ENCODE data around the gene CTIF.
"Not testable (repeated sequence)": the region's sequence is repeated elsewhere in the genome, so short reads cannot be mapped to it uniquely, and the experiment has no call there.

The CTIF gene

GRCh38 chr18:48715711-48716361, 177.0 kb downstream of the CTIF start:
- ATAC-seq (no peak), DNase-seq (ENCODE audit: low spot score in 2 of 2) (no peak)
- H3K27ac Mint-ChIP-seq, result no peak overlapping the region

GRCh38 chr18:48717227-48717626, 178.4 kb downstream of the CTIF start:
- ATAC-seq; H3K27ac Mint-ChIP-seq; H3K4me1 Mint-ChIP-seq; H3K9me3 Mint-ChIP-seq; DNase-seq (ENCODE audit: low spot score in 2 of 2); H3K4me3 Mint-ChIP-seq; H3K36me3 Mint-ChIP-seq: not testable (repeated sequence)

More at GRCh38 chr18:48715711-48716361, 177.0 kb downstream of the CTIF start:
- Mint-ChIP-seq H3K9me3 (no peaks in the 10 kb centered on the region), H3K4me3 (no peak overlapping the region), H3K4me1 (peaks cover 12% of the 10 kb centered on the region), H3K36me3 (no peaks in the 10 kb centered on the region)

GRCh38 chr18:48718251-48718959, 179.6 kb downstream of the CTIF start:
- ATAC-seq, result no peak
- no peaks in the 10 kb centered on the region for H3K36me3 Mint-ChIP-seq
- H3K4me1 Mint-ChIP-seq, result peaks cover 6% of the 10 kb centered on the region
- H3K9me3 Mint-ChIP-seq, result no peaks in the 10 kb centered on the region
- no peak overlapping the region for H3K27ac Mint-ChIP-seq
- no peak for DNase-seq (ENCODE audit: low spot score in 2 of 2)
- H3K4me3 Mint-ChIP-seq, result no peak overlapping the region

GRCh38 chr18:48719388-48719787, 180.6 kb downstream of the CTIF start:
- H3K4me1 Mint-ChIP-seq, result peaks cover 6% of the 10 kb centered on the region
- no peak for DNase-seq (ENCODE audit: low spot score in 2 of 2)
- H3K9me3 Mint-ChIP-seq, result no peaks in the 10 kb centered on the region
- no peak for ATAC-seq
- H3K4me3 Mint-ChIP-seq, result no peak overlapping the region
- H3K36me3 Mint-ChIP-seq, result no peaks in the 10 kb centered on the region
- H3K27ac Mint-ChIP-seq, result peak overlapping the region; percentile 15

GRCh38 chr18:48719974-48720654, 181.3 kb downstream of the CTIF start:
- no peak overlapping the region for H3K4me3 Mint-ChIP-seq
- ATAC-seq (no peak), DNase-seq (ENCODE audit: low spot score in 2 of 2) (no peak)
- no peak overlapping the region for H3K27ac Mint-ChIP-seq
- H3K4me1 Mint-ChIP-seq, result peaks cover 9% of the 10 kb centered on the region
- no peaks in the 10 kb centered on the region for H3K36me3 Mint-ChIP-seq
- no peaks in the 10 kb centered on the region for H3K9me3 Mint-ChIP-seq

DNA sequence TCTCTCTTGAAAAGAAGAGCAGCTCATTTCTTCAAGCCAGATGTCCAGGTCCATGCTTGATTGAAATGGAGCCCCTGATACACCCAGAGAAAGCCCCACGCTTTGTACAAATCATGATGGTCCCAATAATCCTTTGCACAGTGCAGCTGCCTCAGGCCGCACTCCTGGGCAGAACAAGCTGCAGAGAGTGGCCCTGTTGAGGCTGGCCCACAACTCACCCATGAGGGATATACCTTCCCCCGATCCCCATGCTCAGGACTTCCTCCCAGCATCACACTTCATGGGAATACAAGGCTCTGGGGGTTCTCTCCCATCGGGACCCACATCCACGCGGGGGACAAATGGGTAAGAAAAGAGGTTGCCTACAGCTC, 181.8 kb downstream of the CTIF start:
- no peaks in the 10 kb centered on the region for H3K36me3 Mint-ChIP-seq
- H3K9me3 Mint-ChIP-seq, result no peaks in the 10 kb centered on the region
- H3K27ac Mint-ChIP-seq, result no peak overlapping the region
- ATAC-seq, result no peak
- H3K4me1 Mint-ChIP-seq, result peaks cover 9% of the 10 kb centered on the region
- H3K4me3 Mint-ChIP-seq, result no peak overlapping the region
- no peak for DNase-seq (ENCODE audit: low spot score in 2 of 2)

DNA sequence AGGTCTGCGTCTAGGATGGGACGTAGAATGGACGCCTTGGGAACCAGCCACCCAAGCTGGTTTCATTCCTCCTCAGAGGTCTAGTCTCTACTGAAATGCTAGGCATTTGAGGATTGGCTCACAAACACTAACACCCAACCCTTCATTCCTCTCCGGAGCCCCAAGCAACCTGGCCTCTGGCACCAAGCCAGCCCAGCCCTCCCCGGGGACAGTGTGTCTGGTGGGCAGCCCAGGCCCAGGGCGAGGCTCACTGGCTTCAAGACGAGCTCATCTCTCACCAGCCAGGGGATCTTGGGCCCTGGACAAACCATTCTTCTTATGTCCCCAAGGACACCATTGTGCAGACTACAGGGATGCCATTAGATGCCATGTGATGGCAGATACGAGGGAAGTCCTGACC, 182.5 kb downstream of the CTIF start:
- H3K9me3 Mint-ChIP-seq, result no peaks in the 10 kb centered on the region
- H3K27ac Mint-ChIP-seq, result no peak overlapping the region
- no peaks in the 10 kb centered on the region for H3K36me3 Mint-ChIP-seq
- no peak for ATAC-seq
- peaks cover 7% of the 10 kb centered on the region for H3K4me1 Mint-ChIP-seq
- DNase-seq (ENCODE audit: low spot score in 2 of 2), result no peak
- no peak overlapping the region for H3K4me3 Mint-ChIP-seq

- no peak for ATAC-seq
- H3K9me3 Mint-ChIP-seq, result no peaks in the 10 kb centered on the region
- H3K4me3 Mint-ChIP-seq, result no peak overlapping the region
- no peak overlapping the region for H3K27ac Mint-ChIP-seq
- DNase-seq (ENCODE audit: low spot score in 2 of 2), result no peak
- peaks cover 15% of the 10 kb centered on the region for H3K4me1 Mint-ChIP-seq
- no peaks in the 10 kb centered on the region for H3K36me3 Mint-ChIP-seq
These were observed 184.2 kb downstream of the CTIF start for GRCh38 chr18:48723016-48723415.

GRCh38 chr18:48723837-48724236, 185.0 kb downstream of the CTIF start:
- Mint-ChIP-seq H3K27ac (peak overlapping the region; percentile 37), H3K9me3 (no peaks in the 10 kb centered on the region), H3K4me1 (peaks cover 15% of the 10 kb centered on the region), H3K4me3 (no peak overlapping the region), H3K36me3 (no peaks in the 10 kb centered on the region)
- no peak for ATAC-seq
- DNase-seq (ENCODE audit: low spot score in 2 of 2), result no peak

GRCh38 chr18:48724442-48724841, 185.6 kb downstream of the CTIF start:
- H3K27ac Mint-ChIP-seq, result peak overlapping the region; percentile 37
- H3K4me3 Mint-ChIP-seq, result no peak overlapping the region
- no peak for ATAC-seq
- no peaks in the 10 kb centered on the region for H3K36me3 Mint-ChIP-seq
- H3K4me1 Mint-ChIP-seq, result peaks cover 15% of the 10 kb centered on the region
- DNase-seq (ENCODE audit: low spot score in 2 of 2), result no peak
- H3K9me3 Mint-ChIP-seq, result no peaks in the 10 kb centered on the region

- Mint-ChIP-seq H3K4me1 (peaks cover 15% of the 10 kb centered on the region), H3K9me3 (no peaks in the 10 kb centered on the region), H3K27ac (no peak overlapping the region), H3K36me3 (no peaks in the 10 kb centered on the region), H3K4me3 (no peak overlapping the region)
- DNase-seq (ENCODE audit: low spot score in 2 of 2) (no peak), ATAC-seq (no peak)
These were observed 186.1 kb downstream of the CTIF start for GRCh38 chr18:48724939-48725338.

GRCh38 chr18:48725562-48725961, 186.7 kb downstream of the CTIF start:
- Mint-ChIP-seq H3K4me1 (peaks cover 15% of the 10 kb centered on the region), H3K36me3 (no peaks in the 10 kb centered on the region), H3K27ac (no peak overlapping the region), H3K4me3 (no peak overlapping the region), H3K9me3 (no peaks in the 10 kb centered on the region)
- DNase-seq (ENCODE audit: low spot score in 2 of 2) (no peak), ATAC-seq (no peak)

GRCh38 chr18:48727681-48728080, 188.8 kb downstream of the CTIF start:
- no peaks in the 10 kb centered on the region for H3K9me3 Mint-ChIP-seq
- no peak for DNase-seq (ENCODE audit: low spot score in 2 of 2)
- H3K27ac Mint-ChIP-seq, result peak overlapping the region; percentile 40

GRCh38 chr18:48728204-48728833, 189.5 kb downstream of the CTIF start:
- DNase-seq (ENCODE audit: low spot score in 2 of 2) (no peak), ATAC-seq (peak; percentile 45)
- Mint-ChIP-seq H3K9me3 (no peaks in the 10 kb centered on the region), H3K4me3 (no peak overlapping the region), H3K36me3 (no peaks in the 10 kb centered on the region), H3K27ac (no peak overlapping the region), H3K4me1 (peaks cover 15% of the 10 kb centered on the region)

More at GRCh38 chr18:48727681-48728080, 188.8 kb downstream of the CTIF start:
- Mint-ChIP-seq H3K4me3 (no peak overlapping the region), H3K36me3 (no peaks in the 10 kb centered on the region), H3K4me1 (peaks cover 15% of the 10 kb centered on the region)
- no peak for ATAC-seq

DNA sequence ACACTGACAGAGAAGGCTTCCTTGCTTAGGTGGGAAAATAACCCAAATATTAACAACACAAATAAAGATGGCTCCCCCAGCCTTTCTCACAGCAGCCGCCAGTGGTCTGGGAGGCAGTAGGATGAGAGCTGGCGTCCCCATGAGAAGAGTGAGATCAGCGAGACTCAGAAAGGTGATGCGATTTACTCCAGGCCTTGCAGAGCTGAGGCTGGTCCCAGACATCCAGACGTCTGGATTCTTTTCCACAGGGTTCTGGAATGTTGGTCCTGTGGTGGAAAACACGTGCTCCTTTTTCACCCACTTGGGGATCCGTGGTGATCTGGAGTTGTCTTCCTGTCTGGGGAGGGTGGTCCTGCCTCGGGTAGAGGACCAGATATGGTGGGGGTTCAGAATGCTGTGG, 190.6 kb downstream of the CTIF start:
- Mint-ChIP-seq H3K27ac (no peak overlapping the region), H3K4me3 (no peak overlapping the region), H3K36me3 (no peaks in the 10 kb centered on the region), H3K4me1 (peaks cover 15% of the 10 kb centered on the region), H3K9me3 (no peaks in the 10 kb centered on the region)
- DNase-seq (ENCODE audit: low spot score in 2 of 2), result no peak
- ATAC-seq, result no peak
